HG03139 (cell line): ENCODE results near the gene NOP10.

ENCODE experiments used
- ATAC-seq: cut with Tn5 transposase; IDR thresholded peaks from one replicate; pipeline ENCODE4 v1.9.1; 2021; ENCODE audit not compliant: unreplicated experiment

Gene NOP10

DNA sequence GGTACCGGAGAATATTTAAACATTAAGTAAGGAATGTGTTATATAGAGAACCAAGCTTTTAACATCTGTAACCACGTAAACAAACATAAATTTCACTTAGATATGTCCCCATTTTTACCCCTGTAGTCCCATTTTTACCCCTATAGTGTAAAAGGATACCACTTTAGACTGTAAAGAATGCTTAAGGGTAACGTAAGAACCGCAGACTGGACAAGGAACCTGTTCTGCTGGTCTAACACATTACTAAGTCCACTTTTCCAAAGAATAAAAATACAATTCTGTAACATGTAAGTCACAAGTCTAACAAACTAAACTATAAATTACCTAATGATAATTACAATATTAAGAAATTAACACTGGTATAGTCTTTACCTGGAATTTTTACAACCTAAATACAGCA lies 8.3 kb downstream of the NOP10 start:
- ATAC-seq: no peak

- no peak for ATAC-seq
Measured at GRCh38 chr15:34332553-34333120, 10.3 kb downstream of the NOP10 start.

- no peak for ATAC-seq
Measured at GRCh38 chr15:34331809-34332208, 11.1 kb downstream of the NOP10 start.

GRCh38 chr15:34330279-34330678 lies 12.7 kb downstream of the NOP10 start:
- ATAC-seq: no peak

DNA sequence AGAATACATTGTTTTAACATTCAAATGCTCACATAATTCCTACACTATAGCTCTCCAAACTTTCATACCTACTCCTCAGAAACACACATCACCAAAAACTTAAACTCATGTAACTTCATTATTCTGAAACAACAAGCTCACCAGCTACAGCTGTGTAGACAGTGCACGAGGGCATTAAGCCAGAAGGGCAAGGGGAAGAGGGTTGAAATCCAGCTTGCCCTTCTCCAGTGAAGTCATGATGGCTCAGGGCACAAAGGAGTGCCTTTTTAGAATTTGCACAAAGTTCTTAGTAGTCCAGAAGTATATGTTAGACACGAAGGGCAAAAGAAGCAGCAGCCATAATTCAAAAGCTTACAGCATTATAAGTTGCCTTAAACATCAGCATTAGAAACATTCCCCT lies 13.9 kb downstream of the NOP10 start:
- ATAC-seq: no peak

GRCh38 chr15:34327906-34328305 lies 15.0 kb downstream of the NOP10 start:
- ATAC-seq: no peak

DNA sequence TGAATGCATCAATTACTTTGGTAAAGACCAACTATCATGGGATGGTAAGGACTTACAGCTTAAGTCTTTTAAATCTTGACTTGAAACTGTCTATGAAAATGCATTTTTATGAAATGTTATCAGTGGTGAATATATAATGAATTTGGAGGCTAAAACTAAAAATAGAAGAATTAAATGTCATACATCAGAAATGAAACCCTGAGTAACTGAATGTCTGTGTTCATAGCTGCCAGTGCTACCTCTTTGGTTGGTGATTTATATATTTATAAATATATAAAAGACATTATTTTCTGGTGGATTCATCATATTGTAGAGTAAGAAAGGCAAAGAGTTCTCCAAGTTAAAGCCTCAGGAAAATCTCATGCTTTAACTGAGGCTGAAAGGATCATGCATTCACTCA lies 17.6 kb downstream of the NOP10 start:
- no peak for ATAC-seq

GRCh38 chr15:34324933-34325332 lies 18.0 kb downstream of the NOP10 start:
- ATAC-seq: no peak

- ATAC-seq: no peak
Measured at GRCh38 chr15:34323217-34323616, 19.7 kb downstream of the NOP10 start.

DNA sequence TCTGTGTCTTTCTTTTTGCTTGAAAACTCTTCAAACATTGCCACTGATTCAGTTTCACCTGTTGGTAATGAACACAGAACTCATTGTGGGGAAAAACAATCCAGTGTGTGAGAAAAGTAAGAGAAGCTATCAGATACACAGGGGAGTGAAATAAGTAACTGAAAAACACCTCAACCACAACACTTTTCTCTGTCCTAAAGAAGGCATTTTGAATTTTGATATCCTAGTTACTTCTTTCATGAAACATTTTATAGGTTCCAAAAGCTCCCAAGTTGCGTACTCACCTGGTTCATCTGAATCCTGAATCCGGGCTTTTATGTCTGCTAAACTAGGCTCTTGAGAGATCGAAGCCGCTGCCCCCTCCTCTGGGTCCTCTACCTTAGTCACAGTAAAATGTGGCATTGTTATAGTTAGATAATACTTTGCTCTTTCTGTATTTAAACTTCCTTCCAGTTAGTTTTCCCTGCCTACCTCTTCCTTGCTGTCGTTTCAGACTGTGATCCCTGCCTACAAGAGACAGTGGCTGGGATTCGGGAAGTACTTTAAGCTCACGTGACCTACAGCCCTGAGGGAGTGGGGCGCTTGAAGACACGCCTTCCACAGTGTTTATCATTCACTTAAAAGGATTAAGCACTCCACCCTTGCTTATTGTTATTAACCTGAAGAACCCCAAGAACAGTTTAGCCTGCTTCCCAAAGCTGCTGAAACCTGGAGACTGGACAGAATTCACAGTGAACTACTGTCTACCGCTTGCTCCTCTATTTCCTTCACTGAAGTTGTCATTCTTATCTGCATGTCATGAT lies 24.5 kb downstream of the NOP10 start:
- no peak for ATAC-seq

- ATAC-seq: no peak
Measured at GRCh38 chr15:34314491-34315490, 28.1 kb downstream of the NOP10 start.

GRCh38 chr15:34311563-34311962 lies 31.4 kb downstream of the NOP10 start:
- ATAC-seq: no peak

- no peak for ATAC-seq
Measured at GRCh38 chr15:34304613-34305012, 38.3 kb downstream of the NOP10 start.

GRCh38 chr15:34301058-34301457 lies 41.9 kb downstream of the NOP10 start:
- ATAC-seq: no peak

GRCh38 chr15:34297059-34297458 lies 45.9 kb downstream of the NOP10 start:
- ATAC-seq: no peak

GRCh38 chr15:34292621-34293020 lies 50.3 kb downstream of the NOP10 start:
- no peak for ATAC-seq
